ENCODE data around the gene CYP2A6.
"Not testable (repeated sequence)": the region's sequence is repeated elsewhere in the genome, so short reads cannot be mapped to it uniquely, and the experiment has no call there.

The CYP2A6 gene, protein sequence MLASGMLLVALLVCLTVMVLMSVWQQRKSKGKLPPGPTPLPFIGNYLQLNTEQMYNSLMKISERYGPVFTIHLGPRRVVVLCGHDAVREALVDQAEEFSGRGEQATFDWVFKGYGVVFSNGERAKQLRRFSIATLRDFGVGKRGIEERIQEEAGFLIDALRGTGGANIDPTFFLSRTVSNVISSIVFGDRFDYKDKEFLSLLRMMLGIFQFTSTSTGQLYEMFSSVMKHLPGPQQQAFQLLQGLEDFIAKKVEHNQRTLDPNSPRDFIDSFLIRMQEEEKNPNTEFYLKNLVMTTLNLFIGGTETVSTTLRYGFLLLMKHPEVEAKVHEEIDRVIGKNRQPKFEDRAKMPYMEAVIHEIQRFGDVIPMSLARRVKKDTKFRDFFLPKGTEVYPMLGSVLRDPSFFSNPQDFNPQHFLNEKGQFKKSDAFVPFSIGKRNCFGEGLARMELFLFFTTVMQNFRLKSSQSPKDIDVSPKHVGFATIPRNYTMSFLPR

DNA sequence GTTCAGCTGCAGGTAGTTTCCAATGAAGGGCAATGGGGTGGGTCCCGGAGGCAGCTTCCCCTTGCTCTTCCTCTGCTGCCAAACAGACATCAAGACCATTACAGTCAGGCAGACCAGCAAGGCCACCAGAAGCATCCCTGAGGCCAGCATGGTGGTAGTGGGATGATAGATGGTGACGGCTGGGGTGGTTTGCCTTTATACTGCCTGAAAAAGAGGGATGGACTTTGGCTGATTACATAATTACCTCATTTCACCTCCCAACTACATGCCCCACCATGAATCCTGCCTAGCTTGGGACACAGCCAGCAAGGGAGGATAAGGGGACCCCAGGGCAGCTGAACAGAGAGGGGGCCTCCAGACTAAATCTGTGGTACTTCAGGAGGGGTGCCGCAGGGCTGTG lies at the start of gene CYP2A6:
CYP2A6 (minus strand) TSS at position 171 of the 400 bp plus-strand sequence; CDS start at position 150, 21 bp downstream.
- not testable (repeated sequence) for DNase-seq (ENCODE audit: low read depth)

DNA sequence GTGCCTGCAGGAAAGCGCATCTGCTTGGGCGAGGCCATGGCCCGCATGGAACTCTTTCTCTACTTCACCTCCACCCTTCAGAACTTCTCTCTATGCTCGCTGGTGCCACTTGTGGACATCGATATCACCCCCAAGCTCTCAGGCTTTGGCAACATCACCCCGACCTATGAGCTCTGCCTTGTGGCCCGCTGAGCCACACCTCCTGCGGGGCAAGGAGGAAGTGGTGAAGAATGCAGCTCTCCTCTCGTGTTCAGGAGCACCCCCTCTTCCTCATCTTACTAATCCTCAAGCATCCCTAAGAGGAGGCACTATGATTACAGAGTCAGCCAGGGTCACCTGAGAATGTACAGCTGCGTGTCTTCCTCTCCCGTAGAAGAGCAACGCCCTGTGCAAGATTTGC lies 49.7 kb upstream of the CYP2A6 start:
- not testable (repeated sequence) for DNase-seq (ENCODE audit: low read depth)

DNA sequence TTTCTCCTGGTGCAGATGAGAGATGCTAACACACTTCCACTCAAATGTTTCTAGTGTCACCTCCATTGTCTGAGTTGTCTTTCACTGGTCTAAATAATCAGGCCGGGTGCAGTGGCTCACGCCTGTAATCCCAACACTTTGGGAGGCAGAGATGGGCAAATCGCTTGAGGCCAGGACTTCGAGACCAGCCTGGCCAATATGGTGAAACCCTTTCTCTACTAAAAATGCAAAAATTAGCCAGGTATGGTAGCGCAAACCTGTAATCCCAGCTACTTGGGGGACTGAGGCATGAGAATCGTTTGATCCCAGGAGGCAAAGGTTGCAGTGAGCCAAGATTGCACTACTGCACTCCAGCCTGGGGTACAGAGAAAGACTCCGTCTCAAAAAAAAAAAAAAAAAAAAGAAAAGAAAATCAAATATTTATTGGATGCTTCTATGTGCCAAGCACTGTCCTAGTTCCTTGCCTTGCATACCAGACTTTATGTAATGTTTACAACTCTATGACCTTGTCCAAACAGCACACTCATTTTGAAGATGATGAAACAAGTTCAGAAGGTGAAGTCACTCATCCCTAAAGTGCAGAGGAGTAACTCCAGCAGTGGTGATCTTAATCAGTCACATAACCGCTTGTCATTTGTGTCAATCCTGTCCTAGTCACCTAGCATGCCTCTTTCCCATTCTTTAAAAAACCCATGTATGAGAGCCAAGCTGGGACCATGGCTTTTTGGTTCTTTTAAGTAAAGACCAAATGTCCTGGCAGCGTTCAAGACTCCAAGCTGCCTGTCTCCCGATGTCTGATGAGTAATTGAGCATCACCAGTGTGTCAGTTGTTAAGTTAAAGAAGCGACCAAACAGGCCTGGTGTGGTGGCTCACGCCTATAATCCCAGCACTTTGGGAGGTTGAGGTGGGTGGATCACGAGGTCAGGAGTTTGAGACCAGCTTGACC lies 46.9 kb upstream of the CYP2A6 start:
- not testable (repeated sequence) for DNase-seq (ENCODE audit: low read depth)

DNA sequence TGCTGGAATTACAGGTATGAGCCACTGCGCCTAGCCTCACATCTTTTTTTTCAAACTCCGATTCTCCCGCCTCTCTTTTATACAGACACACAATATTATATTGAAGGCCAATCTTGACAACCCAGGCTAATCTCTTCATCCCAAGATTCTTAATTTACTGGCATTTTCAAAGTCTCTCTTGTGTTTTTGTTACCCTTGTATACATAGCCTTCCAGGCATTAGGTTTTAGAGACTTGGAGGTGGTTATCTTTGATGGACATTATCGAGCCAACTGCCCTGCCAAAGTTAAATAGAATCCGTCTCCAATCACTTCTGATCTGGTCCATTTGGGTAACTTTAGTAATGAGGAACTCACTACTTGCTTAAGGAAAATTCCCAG lies 46.2 kb upstream of the CYP2A6 start:
- DNase-seq (ENCODE audit: low read depth), result no peak

DNA sequence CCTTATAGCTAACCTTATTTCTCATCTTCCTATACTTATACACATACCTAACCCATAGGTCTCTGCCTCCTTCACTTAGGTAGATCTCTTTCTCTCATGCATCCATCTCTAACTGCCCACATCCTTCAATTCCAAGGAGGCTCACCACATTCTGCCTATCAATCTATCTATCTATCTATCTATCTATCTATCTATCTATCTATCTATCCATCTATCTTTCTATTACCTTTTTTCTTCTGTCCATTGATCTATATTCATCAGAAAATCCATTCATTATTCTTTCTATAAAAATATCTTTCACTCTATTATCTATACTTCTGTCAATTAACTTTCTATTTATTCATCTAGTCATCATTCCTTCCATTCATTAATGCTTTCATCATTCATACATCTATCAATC lies 42.9 kb upstream of the CYP2A6 start:
- no peak for DNase-seq (ENCODE audit: low read depth)

DNA sequence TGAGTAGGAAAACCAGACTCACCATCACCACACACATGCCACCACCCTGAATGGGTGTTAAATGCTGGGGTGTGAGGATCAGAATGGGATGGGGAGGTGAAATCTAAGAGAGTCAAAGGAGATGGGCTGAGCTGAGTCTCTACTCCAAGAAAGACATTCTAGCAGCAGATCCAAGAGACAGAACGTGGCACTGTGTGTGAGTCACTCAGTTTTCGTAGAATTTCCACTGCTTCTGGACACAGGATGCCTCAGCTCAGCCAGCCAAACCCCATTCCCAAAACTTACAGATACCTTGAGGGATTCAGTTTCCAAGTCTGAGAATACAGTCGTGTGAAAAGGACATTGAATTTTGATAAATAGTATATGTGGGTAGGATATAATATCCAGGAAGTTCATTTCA lies 39.1 kb upstream of the CYP2A6 start:
- DNase-seq (ENCODE audit: low read depth), result no peak

- no peak for DNase-seq (ENCODE audit: low read depth)
Observed at GRCh38 chr19:40888191-40888590, 37.9 kb upstream of the CYP2A6 start.

- DNase-seq (ENCODE audit: low read depth), result not testable (repeated sequence)
Observed at GRCh38 chr19:40884187-40884931, 34.1 kb upstream of the CYP2A6 start.

DNA sequence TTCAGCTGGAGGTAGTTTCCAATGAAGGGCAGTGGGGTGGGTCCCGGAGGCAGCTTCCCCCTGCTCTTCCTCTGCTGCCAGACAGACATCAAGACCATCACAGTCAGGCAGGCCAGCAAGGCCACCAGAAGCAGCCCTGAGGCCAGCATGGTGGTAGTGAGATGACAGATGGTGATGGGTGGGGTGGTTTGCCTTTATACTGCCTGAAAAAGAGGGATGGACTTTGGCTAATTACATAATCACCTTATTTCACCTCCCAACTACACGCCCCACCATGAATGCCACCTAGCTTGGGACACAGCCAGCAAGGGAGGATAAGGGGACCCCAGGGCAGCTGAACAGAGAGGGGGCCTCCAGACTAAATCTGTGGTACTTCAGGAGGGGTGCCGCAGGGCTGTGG lies 31.8 kb upstream of the CYP2A6 start, which contains the start of gene CYP2A7:
CYP2A7 (minus strand) TSS at position 170 of the 400 bp plus-strand sequence; CDS start at position 149, 21 bp downstream.
- DNase-seq (ENCODE audit: low read depth), result not testable (repeated sequence)

DNA sequence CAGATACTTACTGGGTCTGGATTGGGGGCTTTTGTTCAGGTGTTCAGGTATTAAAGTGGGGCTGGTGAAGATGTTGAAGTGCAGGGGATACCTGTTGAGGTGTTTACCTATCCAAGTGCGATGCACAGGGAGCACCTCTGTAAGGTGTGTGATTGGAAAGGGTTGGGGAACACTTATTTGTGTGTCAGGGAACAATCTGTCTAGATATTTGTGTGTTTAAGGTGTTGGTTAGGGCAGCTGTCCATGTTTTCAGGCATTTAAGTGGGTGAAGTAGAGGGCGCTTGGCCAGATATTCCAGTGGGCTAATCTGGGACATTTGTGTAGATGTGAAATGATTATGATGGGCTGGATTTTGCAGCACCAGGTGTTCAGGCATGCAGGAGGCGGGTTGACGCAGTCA lies 29.1 kb upstream of the CYP2A6 start:
- DNase-seq (ENCODE audit: low read depth), result not testable (repeated sequence)

DNA sequence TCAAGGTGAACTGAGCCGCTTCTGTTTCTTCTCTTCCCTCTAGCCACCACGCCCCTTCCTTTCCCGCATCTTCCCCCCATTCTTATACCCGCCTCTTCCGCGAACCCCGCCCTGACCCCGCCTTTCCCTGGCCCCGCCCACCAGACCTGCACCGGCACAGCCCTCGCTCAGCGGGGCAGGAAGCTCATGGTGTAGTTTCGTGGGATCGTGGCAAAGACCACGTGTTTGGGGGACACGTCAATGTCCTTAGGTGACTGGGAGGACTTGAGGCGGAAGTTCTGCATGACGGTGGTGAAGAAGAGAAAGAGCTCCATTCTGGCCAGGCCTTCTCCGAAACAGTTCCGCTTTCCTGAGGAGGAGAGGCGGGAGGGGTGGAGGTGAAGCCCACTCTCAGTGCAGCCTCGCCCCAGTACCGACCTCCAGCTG lies 25.3 kb upstream of the CYP2A6 start:
- not testable (repeated sequence) for DNase-seq (ENCODE audit: low read depth)

DNA sequence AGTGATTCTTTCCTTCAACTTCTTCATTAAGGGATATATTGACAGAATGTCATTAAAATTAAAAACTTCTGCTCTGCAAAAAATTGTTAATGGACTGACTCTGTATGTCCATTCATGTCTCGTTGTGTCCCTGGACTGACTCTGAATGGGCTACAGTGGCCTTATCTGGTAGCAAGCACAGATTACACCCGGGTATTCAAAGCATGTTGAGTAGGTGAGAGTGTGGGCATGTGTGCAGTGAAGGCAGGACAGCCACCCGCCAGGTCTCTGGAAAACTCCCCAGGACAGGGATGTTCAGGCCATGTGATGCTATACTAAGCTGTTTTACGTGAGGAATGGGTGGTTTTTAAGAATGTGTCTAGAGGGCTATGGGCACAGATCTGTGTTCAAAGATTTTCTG lies 24.6 kb upstream of the CYP2A6 start:
- DNase-seq (ENCODE audit: low read depth), result not testable (repeated sequence)

- DNase-seq (ENCODE audit: low read depth), result not testable (repeated sequence)
Observed at GRCh38 chr19:40873873-40874272, 23.6 kb upstream of the CYP2A6 start.

GRCh38 chr19:40872209-40872608 lies 22.0 kb upstream of the CYP2A6 start:
- no peak for DNase-seq (ENCODE audit: low read depth)

GRCh38 chr19:40867701-40868100 lies 17.5 kb upstream of the CYP2A6 start:
- DNase-seq (ENCODE audit: low read depth), result no peak

DNA sequence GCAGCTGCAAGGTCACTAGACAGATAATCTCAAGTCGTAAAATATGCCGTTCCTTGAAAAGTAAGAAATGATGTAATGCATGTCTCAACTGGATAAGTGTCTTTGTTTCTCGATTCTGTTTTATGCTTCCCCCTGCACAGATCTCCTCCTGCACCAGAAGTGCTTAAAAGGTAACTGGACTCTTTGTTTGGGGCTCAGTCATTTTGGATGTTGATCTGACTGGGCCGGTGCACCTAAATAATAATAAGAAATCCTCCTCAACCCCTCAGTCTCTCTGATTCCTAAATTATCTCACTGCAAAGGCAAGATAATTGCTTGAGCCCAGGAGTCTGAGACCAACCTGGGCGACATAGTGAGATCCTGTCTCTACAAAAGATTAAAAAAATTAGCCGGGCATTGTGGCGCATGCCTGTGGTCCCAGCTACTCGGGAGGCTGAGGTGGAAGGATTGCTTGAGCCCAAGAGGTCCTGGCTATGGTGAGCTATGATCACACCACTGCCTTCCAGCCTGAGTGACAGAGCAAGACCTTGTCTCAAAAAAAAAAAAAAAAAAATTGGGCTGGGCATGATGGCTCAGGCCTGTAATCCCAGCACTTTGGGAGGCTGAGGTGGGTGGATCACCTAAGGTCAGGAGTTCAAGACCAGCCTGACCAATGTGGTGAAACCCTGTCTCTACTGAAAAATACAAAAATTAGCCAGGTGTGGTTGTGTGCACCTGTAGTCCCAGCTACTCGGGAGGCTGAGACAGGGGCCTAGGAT lies 14.7 kb upstream of the CYP2A6 start:
- not testable (repeated sequence) for DNase-seq (ENCODE audit: low read depth)

DNA sequence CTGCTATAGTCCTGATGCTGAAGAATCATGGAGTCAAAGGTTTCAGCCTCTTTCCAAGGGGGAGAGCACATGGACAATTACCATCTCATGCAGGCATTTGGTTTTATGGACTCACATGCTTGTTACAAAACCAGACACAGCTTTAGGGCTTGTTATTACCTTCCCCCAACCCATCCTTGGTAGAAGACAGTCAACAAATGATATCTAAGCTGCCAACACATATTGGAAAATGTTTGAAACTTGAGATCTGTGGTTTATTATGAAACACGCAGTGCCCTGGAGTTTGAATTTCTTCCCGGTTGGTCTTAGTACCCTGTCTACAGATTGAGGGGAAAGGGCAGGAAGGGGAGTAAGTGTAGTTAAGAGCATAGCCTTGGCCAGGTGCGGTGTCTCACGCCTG lies 12.5 kb upstream of the CYP2A6 start:
- peak; percentile 15 for DNase-seq (ENCODE audit: low read depth)

GRCh38 chr19:40862333-40862732 lies 12.1 kb upstream of the CYP2A6 start:
- DNase-seq (ENCODE audit: low read depth), result no peak

DNA sequence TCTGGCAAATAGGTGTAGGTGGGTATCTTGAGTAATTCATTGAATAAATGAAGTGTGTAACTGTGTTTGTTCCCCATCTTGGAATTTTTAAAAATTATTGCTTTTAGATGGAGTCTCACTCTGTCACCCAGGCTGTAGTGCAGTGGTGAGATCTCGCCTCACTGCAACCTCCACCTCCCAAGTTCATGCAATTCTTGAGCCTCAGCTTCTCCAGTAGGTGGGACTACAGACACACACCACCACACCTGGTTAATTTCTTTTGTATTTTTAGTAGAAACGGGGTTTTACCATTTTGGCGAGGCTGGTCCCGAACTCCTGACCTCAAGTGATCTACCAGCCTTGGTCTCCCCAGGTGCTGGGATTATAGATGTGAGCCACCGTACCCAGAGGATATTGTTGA lies 7.9 kb upstream of the CYP2A6 start:
- DNase-seq (ENCODE audit: low read depth), result no peak

- DNase-seq (ENCODE audit: low read depth), result not testable (repeated sequence)
Observed at GRCh38 chr19:40852467-40853152, 2.4 kb upstream of the CYP2A6 start.

Data from GM04503 (cell line).